HG03565 (cell line): ENCODE data around the gene AUTS2.

ENCODE experiments used
- ATAC-seq: cut with Tn5 transposase; IDR thresholded peaks from one replicate; pipeline ENCODE4 v1.9.1; 2021; ENCODE audit warnings: mild to moderate bottlenecking, moderate library complexity; ENCODE audit not compliant: unreplicated experiment

AUTS2 gene

DNA sequence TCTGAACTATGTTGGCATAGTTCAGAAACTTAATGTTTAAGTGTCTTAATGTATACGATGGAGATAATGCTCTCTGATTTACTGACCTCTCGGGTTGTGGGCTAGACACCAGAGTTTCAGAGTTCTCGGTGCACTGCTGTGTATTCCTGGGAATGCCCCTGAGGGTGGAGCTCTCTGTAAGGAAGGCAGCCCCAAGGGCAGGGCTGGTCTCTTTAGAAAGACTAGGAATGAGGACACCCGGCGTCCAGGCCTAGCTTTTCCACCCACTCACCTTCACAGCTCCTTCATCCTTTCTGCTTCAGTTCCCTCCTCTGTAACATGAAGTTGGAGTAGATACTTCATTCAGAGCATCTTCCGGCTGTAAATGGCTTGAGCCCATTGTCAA lies 997.1 kb downstream of the AUTS2 start:
- no peak for ATAC-seq

- no peak for ATAC-seq
Observed at GRCh38 chr7:70595755-70596597, 997.7 kb downstream of the AUTS2 start.

DNA sequence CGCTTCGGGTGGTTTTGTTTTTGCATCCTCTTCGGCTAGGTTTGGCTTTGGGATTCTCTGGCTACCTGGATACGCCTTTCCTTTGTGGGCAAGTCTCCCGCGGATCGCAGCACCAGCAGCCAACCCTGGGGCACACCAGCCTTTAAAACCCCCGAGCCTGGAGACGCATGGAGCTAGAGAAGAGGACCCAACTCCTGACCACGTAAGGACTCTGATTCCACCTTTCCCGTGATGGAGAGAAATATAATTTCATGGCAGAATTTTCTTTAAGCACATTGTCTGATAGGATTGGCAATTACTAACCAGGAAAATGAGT lies 998.3 kb downstream of the AUTS2 start:
- ATAC-seq: no peak

- ATAC-seq: no peak
Observed at GRCh38 chr7:70597066-70597465, 998.8 kb downstream of the AUTS2 start.

DNA sequence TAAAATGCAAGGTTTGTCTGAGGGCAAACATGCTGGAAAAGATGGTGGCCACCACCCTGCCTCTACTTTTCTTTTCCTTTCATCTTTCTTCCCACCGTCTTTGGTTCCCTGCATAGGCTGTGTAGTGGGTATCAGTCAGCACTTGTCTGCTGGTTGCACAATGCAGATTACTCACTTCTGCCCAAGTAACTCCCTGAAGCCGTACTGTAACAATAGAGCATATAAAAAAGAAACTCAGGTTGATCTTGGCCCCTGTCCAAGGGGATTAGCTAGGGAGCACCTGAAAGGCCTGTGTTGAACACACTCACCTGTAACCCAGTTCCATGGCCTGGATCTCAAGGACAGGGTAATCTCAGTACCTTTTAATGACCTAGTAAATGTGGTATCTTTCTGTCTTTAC lies 1000.7 kb downstream of the AUTS2 start:
- no peak for ATAC-seq

- no peak for ATAC-seq
Observed at GRCh38 chr7:70599446-70600190, 1001.3 kb downstream of the AUTS2 start.

DNA sequence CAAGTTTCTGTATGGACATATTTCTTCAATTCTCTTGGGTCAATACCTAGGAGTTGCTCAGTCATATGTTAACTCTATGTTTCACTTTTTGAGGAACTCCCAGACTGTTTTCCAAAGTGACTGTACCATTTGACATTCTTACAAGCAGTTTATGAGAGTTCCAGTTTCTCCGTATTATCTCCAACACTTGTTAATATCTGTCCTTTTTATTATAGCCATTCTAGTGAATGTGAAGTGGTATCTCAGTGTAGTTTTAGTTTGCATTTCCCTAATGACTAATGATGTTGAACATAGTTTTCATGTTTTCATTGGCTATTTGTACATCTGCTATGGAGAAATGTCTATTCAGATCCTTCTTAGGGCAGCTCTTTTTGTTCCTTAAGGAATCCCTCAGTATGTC lies 1002.7 kb downstream of the AUTS2 start:
- ATAC-seq: no peak

- ATAC-seq: no peak
Observed at GRCh38 chr7:70602117-70602516, 1003.8 kb downstream of the AUTS2 start.

DNA sequence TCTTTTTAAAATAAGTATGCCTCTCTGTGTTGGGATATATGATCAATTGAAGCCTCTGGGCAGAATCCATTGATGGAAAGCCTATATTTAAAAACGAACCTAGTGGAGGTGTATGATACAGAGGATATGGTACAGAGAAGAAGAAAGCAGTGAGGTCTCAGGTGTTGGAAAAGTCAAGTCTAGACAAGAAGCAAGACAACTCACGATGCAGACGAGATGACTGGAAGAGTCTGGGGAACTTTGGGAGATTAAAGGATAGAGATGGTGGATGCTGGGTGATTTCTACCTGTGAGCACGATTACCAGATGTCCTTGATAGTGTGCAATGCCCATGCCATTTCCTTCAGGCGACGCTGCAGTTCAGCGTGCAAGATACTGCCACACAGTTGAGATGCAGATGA lies 1009.0 kb downstream of the AUTS2 start:
- ATAC-seq: no peak

GRCh38 chr7:70607759-70608158 lies 1009.5 kb downstream of the AUTS2 start:
- no peak for ATAC-seq

DNA sequence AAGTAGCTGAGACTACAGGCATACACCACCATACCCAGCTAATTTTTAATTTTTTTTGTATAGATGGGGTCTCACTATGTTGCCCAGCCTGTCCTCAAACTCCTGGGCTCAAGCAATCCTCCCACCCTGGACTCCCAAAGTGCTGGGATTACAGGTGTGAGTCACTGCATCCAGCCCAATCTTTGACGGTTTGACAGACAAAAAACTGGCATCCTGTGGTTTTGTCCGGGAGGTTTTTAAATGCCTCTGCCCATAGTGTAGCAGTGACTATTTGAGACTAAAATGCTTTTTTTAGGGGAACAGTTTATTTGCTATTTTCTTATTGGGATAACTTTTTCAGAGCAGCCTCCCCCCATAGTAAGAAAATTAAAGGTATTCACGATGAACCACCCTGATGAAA lies 1010.0 kb downstream of the AUTS2 start:
- no peak for ATAC-seq

DNA sequence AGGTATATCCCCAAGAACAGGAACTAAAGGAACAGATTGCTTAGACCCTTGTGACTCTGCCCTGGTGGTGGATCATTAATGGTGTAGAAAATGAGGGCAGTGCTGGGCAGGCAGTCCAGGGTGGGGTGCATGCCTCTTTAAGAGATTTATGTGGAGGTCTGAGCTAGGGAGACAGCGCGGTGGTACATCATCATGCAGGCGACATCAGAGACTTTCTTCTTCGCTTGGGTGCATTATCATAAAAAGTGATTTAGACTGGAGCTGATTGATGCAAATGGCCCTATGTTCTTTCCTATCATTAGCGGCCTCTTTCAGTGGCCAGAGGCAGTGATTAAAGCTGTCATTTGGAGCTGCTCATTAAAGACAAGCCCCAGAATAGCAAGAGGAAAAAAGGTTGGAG lies 1014.5 kb downstream of the AUTS2 start:
- no peak for ATAC-seq

- peak; percentile 49 for ATAC-seq
Observed at GRCh38 chr7:70614237-70615045, 1016.2 kb downstream of the AUTS2 start.

DNA sequence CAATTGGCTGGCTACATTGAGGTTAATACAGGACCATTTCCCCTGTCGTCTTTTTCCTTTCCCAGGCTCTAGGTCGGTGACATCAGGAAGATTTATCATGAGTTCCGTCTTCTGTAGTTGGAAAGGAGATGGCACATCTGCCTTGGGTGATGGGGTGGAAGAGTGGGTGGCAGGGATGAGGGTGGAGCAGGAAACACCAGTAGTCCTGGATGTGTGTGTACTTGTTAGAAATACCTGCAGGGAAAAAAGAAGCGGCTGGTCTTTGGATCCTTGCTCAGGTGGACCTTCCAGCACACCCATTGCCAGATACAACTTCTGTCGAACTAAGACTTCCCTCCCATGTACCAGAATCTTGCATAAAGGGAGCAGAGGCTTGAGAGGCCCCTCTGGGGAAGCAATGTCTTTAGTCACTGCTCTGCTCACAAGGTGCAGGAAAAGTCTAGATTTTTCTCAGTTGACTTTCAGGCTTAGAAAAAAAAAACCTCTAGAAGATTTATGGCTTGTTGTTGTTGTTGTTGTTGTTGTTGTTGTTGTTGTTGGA lies 1016.9 kb downstream of the AUTS2 start:
- ATAC-seq: no peak

- ATAC-seq: no peak
Observed at GRCh38 chr7:70616211-70616610, 1017.9 kb downstream of the AUTS2 start.

DNA sequence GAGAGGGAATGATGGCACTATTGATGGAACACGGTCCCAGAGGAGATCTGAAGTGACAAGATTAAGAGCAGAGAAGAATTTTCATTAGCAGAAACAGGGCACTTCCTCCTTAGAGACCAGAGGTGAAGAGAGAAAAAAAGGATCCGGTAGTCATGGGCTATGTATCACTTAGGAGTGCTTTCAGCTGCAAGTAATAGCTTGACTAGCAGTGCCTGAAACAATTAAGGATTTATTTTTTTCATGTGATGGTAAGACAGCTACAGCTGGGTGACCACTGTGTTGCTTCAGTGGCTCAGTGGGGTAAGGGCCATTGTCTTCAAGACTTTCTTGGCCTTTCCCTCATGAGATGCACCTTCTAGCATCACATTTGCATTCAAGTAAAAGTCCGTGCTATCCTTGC lies 1018.5 kb downstream of the AUTS2 start:
- ATAC-seq: no peak

GRCh38 chr7:70618020-70618551 lies 1019.8 kb downstream of the AUTS2 start:
- no peak for ATAC-seq

DNA sequence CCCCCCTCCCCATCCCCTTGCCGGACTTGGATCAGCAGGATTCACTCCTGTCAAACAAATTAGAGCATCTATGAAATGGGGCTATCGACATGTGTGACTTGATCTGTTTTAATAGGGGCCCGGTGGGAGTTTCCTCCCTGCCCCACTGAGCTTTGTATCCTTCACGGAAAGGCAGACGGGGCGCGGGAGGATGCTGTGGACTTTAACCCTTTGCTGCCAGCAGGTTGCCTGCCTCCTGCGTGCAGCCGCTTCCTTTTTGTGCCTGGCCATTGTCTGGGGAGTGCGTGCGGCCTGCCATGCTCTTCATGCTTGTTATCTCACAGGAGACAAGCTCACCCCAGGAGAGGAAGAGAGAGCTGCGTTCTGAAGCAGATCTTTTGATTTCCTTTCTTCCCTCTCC lies 1020.9 kb downstream of the AUTS2 start:
- ATAC-seq: no peak

DNA sequence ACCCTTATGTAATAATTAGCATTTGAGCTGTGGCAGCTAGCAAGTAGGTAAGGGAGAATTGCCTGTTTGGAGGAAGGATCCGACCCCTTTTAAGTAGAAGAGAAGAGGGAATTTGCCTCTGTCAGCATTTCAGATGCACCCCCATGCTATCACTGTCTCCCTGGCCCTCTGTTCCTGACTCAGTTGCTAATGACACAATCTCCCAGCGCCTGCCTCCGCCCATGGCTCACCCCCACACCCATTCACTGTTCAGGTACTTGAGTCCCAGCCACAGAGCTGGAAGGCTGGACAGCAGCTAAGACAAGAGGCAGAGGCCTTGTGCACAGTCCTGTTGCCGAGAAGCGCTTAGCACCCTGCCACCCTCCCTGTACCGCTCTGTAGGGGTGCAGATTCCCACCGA lies 1021.4 kb downstream of the AUTS2 start:
- no peak for ATAC-seq

DNA sequence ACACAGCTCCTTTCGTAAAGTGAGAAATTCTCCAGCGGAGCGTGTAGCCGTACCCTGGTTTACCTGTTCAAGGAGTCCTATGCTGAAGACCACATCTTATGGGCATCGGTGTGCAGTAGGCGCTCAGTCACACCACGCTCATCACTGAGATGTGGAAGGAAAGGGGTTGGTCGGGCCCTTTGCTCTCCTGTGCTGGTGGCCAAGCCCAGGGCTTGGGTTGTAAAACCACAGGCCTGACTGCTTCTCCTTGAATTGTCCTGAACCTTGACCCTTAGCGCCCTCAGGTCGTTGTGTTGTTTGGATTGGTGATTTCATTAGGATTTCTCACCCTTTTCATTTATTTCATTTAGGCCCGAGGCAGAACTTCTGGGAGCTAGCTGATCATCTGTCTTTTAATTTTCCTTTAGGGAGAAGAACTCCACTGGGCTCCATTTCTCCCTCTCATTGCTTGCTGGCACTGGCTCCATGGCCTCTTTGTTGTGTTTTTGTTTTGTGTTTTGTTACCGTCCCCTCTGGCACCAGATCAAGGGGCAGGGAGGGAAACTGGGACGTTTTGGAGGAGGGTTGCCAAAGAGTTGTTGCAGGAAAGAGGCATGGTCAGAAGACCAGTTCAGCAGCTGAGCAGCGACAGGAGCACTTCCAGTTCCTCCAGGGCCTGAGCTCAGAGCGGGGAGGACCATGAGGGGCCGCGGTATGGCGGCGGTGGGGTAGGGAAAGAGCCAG lies 1022.2 kb downstream of the AUTS2 start:
- no peak for ATAC-seq
